LNCaP clone FGC (cell line): Measurements from ENCODE around the gene WEE1.
A peak's percentile ranks its signal among the peaks of the same experiment; 100 is the strongest.

ENCODE experiments used
- DNase-seq: peaks from one replicate; pipeline ENCODE4 v3.0.0-alpha.2; 2011; ENCODE audit warnings: low read depth
- H3K4me3 ChIP-seq: 2 replicates; pipeline ENCODE4 v1.5.1; 2011; ENCODE audit warnings: mild to moderate bottlenecking, low read depth, low read length, control low read depth
- CTCF ChIP-seq: IDR thresholded peaks from 2 replicates; pipeline ENCODE4 v1.5.1; 2012; ENCODE audit warnings: mild to moderate bottlenecking; ENCODE audit not compliant: control insufficient read depth, insufficient read depth; ENCODE audit errors: extremely low read depth

WEE1 gene

GRCh38 chr11:9567401-9567800 is 6.1 kb upstream of the WEE1 start:
- no peak for TF ChIP-seq CTCF
- DNase-seq = no peak
- H3K4me3 ChIP-seq = no peak overlapping the region

DNA sequence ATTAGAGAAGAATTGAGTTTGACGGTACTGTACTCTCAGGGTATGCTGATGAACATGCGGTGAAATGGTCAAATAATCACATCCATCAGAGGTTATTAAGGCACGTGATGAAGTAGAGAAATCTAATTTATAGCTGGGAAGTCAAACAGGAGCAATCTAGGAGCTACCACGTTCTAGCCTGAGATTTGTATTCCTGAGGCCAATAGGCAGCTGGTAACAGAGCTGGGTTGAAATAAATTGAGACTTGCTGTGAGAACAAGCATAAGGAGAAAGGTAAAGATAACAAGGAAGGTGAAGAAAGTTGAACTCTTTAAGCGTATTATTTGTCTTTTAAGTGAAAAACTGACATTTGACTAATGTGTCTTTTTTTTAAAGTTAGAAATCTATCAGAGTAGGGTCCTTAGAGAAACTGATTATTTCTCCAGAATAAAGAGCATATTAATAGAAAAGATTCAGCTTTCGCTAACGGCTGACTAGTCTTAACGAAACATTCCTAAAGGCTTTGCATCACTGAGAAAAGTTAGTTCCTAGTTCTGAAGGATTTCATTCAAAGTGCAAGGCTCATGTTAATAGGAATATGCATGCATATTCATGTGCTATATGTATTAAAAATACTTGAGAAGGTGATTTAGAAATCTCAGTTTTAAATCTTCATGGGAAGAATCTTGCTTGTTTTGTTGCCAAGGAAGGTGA is 5.2 kb upstream of the WEE1 start:
- no peak for DNase-seq
- H3K4me3 ChIP-seq = peak overlapping the region; percentile 24; the same call in 1 of the 2 replicates
- no peak for TF ChIP-seq CTCF

- peak overlapping the region; percentile 24 for H3K4me3 ChIP-seq
- no peak for TF ChIP-seq CTCF
- DNase-seq = peak; percentile 94
Observed at GRCh38 chr11:9568854-9569587, 4.4 kb upstream of the WEE1 start.

GRCh38 chr11:9569588-9570164 is 3.8 kb upstream of the WEE1 start:
- DNase-seq = no peak
- H3K4me3 ChIP-seq = no peak overlapping the region
- TF ChIP-seq CTCF = no peak

GRCh38 chr11:9570313-9571025 is 3.0 kb upstream of the WEE1 start:
- H3K4me3 ChIP-seq = no peak overlapping the region
- TF ChIP-seq CTCF = no peak
- DNase-seq = no peak

DNA sequence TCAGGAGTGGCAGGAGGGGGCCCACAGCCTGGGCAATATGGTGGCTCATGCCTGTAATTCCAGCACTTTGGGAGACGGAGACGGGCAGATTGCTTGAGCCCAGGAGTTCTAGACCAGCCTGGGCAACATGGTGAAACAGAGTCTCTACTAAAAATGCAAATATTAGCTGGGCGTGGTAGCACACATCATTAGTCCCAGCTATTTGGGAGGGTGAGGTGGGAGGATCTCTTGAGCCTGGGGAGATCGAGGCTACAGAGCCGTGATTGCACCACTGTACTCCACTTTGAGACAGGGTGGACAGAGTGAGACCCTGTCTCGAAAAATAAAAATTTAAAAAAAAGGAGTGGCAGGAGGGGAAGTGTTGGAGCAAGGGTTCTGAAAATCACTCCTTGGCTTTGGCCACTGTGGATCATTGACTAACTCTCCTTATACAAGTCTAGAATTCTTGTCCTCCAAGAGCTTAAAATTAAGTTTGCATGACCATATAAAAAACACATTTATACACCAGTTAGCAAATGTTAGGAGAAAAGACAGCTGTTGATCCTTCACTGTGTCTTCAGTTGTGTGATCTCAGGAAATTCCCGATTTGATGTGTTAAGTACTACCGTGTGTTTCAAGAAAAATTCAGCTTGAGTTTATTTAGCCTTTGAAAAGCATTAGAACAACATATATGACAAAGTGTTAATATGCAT is 2.3 kb upstream of the WEE1 start:
- no peak for TF ChIP-seq CTCF
- H3K4me3 ChIP-seq = no peak overlapping the region
- no peak for DNase-seq
